ENCODE results near the gene PRADC1. TPM values are rescaled to one million over a fixed set of nuclear protein-coding genes. Genes with fewer than 3 reads are reported as not detected.

PRADC1 gene
- total RNA-seq: 7.4 and 23.0 TPM in 2 replicates

DNA sequence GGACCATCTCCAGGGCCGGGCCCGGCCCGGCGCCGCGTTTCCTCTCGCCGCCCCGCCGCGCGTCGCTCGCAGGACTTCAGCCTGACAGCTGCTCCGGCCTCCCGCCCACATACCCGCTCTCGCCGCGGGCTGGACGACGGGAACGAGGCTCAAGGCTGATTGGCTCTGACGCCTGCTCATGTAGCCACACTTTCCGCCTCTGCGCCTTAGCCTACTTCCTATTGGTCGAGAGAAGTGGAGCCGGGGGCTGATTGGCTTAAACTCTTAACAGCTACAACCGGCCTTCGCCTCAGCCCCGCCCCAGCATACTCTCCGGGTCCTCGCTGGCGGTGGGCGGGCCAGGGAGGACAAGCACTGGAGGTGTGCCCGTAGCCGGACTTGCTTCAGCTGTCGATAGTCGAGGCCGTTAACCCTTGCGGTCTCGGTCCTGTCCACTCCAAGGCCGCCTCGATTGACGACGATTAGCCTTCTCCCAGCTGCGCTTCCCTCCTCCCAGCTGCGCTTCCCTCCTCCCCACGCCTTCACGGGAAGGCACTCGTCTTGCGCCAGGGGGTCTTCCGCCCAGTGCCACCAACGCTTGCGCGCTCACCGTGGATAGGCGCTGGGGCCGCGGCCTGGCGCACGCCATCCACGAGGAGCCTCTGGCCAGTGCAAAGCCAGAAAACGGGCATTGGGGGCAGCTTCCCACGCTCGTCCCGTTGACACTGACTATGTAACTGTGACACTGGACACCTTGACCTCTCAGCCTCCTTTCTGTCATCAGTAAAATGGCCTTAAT lies at the start of gene PRADC1:
PRADC1 (minus strand) TSS at position 86 of the 778 bp plus-strand sequence; CDS start at position 7, 79 bp downstream.

GRCh38 chr2:73233932-73234832 lies 1.1 kb upstream of the PRADC1 start, which contains the start of gene CCT7:
TSS of gene CCT7 (plus strand) at chr2:73234308. CDS start at chr2:73234379, 71 bp downstream.

DNA sequence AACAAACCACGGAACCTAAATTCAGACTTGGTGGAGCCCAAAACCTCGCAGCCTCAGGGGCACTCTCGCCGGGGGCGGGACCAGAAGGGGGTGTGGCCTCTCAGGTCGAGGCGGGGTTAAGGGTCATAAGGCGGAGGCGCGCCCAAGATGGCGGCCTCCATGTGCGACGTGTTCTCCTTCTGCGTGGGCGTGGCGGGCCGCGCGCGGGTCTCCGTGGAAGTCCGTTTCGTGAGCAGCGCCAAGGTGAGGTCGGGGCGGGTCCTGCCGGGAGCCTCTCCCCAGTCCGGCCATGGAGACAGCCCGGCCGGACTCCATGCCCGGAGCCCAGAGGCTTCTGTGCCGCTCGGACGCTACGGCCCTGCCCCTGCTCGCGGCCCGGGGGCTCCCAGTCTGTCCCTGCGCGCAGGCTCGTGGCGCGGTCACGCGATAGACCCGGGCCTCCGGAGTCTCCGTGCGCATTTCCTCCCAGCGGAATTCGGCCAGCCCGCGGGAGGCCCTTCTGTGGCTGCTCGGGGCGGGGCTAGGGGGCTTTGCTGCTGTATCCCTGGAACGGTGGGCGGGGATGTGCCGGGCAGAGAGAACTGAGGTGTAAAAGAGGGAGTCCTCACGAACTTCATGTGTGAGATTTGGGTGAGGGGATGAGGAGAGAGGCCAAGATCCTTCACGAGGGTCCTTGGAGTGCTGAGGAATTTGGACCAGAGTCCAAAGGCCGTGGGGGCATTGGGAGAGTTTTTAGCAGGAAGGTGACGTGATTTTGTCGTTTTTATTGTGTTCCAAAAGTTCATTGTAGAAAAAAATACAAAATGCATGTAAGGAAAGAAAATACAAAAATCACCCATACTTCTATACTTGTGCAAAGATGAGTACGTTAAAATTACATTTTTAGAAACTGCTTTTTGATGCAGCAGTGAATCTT lies 18.7 kb downstream of the PRADC1 start, which contains the start of gene SMYD5:
SMYD5 (plus strand) TSS at position 126 of the 916 bp plus-strand sequence; CDS start at position 148, 22 bp downstream.

DNA sequence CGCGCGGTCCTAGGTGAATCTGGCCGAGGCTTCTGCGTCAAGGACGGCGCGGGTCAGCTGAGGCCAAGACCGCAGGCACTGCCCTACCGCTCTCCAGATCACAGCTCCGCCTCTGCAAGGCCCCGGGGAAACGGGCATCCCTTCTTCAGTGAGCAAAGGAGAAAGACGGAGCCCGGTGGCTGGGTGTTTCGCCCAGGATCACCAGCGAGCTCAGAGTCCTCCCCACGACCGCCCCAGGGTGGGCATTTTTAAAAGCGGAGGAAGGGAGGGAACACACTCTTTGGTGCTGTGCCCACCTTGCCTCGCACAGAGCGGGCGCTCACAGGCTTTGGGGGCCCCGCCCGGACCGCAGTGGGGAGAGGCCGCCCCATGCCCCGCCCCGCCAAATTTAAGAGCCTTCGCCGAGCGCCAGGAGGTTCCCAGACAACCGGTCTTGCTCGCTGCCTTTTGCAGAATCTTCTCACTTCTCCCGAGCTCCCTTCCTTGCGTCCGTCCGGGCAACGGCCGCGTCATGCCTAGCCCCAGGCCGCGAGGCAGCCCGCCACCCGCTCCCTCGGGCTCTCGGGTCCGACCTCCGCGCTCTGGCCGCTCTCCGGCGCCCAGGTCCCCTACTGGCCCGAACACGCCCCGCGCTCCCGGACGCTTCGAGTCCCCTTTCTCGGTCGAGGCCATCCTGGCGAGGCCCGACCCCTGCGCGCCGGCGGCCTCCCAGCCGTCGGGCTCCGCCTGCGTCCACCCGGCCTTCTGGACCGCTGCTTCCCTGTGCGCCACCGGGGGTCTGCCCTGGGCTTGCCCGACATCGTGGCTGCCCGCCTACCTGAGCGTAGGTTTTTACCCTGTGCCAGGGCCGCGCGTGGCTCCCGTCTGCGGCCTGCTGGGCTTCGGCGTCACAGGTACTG lies 30.6 kb downstream of the PRADC1 start, which contains the start of gene NOTO:
NOTO (plus strand) TSS at position 419 of the 899 bp plus-strand sequence; CDS start at position 512, 93 bp downstream.

Other genes starting within 250 kb of the PRADC1 start
- gene SFXN5, start 161.5 kb downstream of the PRADC1 start, total RNA-seq: 7.0 and 10.3 TPM in 2 replicates
- 29.0 and 39.8 TPM in 2 replicates for gene RAB11FIP5, start 120.3 kb downstream of the PRADC1 start, total RNA-seq
- not detected in 2 replicates for gene NOTO, start 30.7 kb downstream of the PRADC1 start, total RNA-seq
- 21.2 TPM in 2 replicates for gene SMYD5, start 19.0 kb downstream of the PRADC1 start, total RNA-seq
- gene CCT7, start 1.1 kb upstream of the PRADC1 start, total RNA-seq: 220 and 395 TPM in 2 replicates
- gene FBXO41, start 51.2 kb upstream of the PRADC1 start, total RNA-seq: 2.4 and 3.8 TPM in 2 replicates
- gene EGR4, start 60.3 kb upstream of the PRADC1 start, total RNA-seq: not detected in 2 replicates
- 12.2 and 16.0 TPM in 2 replicates for gene ALMS1, start 152.6 kb upstream of the PRADC1 start, total RNA-seq

Data from mesangial cell (primary cell).